Skeletal muscle cell (primary cell): ENCODE data around the gene FAM236A.
"Not testable (repeated sequence)": the region's sequence is repeated elsewhere in the genome, so short reads cannot be mapped to it uniquely, and the experiment has no call there.

Experiments
- DNase-seq: peaks from one replicate; pipeline ENCODE4 v3.0.0-alpha.2; 2010; ENCODE audit warnings: low read depth
- H3K4me3 ChIP-seq: 2 replicates; pipeline ENCODE4 v1.5.1; 2011; ENCODE audit warnings: low read depth, mild to moderate bottlenecking, control low read depth, low read length, moderate library complexity

Gene FAM236A

DNA sequence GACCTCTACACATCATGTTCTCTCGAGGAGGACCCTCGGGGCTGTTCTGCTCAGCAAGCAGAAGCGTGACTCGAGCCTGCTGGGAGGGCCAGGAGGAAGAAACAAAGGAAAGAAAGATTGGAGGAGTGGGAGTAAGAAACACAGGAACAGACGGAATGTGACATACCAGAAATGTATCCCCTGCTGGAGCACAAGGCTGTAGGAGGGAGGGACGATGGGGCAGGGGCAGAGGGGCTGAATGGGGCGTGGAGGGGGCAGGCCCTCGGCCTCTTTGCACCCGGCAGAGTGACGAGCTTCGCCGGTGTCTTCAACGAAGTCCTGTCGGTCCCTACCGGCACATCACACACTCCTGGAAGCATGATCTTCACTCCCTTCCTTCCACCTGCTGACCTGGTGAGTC lies at the start of gene FAM236A:
Gene FAM236A, plus strand, starts transcription at position 301 of the 400 bp plus-strand sequence. Its CDS starts 57 bp downstream, at position 358.
- DNase-seq, H3K4me3 ChIP-seq: not testable (repeated sequence)

DNA sequence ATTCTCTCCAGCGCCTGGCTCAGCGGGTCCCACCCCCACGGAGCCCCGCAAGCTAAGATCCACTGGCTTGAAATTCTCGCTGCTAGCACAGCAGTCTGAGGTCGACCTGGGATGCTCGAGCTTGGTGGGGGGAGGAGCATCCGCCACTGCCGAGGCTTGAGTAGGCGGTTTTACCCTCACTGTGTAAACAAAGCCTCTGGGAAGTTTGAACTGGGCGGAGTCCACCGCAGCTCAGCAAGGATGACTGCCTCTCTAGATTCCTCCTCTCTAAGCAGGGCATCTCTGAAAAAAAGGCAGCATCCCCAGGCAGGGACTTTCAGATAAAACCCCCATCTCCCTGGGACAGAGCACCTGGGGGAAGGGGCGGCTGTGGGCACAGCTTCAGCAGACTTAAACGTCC lies 48.3 kb upstream of the FAM236A start:
- H3K4me3 ChIP-seq, DNase-seq: not testable (repeated sequence)

DNA sequence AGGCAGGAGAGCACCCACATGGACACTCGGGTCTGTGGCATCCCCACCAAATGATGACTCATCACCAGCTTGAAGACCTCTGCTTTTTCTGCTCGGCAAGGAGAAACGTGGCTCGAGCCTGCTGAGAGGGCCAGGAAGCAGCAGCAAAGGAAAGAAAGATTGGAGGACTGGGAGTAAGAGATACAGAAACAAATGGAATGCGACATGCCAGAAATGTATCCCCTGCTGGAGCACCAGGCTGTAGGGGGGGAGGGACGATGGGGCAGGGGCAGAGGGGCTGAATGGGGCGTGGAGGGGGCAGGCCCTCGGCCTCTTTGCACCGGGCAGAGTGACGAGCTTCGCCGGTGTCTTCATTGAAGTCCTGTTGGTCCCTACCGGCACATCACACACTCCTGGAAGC lies 25.7 kb upstream of the FAM236A start, which contains the start of gene FAM236C:
Gene FAM236C, plus strand, starts transcription at position 301 of the 400 bp plus-strand sequence. CDS start 100 bp downstream, outside the sequence.
- H3K4me3 ChIP-seq, DNase-seq: not testable (repeated sequence)

DNA sequence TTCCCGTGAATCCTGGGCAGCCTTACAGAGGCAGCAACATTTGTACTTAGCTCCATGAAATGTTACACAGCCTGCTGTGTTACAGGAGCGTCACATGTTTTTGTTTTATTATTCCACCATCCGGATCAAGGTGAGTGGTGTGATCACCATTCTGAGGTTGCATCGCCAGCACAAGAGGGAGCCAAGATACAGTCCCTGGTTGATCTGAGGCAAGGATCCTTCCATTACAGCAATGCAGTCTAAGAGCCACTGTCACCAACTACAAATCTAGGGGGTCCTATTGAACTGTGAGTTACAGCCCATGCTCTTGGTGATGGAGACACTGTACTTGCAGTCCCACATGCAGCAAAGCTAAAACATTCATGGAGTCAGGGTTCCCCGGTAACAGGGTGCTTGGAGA lies 21.9 kb upstream of the FAM236A start:
- not testable (repeated sequence) for H3K4me3 ChIP-seq, DNase-seq

DNA sequence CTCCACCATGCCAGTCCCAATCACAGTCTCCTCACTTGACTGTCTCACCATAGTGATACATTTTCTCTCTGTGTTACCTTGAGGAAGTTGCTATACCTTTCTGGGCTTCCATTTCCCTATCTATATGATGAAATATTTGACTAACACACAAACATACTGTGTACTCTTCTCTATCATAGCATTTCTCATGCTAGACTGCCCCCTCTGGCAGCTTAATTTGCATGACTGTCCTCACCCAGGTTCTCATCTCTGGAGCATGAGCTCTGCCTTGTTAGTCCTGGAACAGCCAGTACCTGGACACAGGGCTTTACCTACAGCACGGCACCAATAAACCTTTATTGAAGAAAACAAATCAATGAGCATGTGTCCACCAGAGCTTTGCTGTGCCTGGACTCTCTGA lies 5.7 kb upstream of the FAM236A start:
- not testable (repeated sequence) for H3K4me3 ChIP-seq, DNase-seq

DNA sequence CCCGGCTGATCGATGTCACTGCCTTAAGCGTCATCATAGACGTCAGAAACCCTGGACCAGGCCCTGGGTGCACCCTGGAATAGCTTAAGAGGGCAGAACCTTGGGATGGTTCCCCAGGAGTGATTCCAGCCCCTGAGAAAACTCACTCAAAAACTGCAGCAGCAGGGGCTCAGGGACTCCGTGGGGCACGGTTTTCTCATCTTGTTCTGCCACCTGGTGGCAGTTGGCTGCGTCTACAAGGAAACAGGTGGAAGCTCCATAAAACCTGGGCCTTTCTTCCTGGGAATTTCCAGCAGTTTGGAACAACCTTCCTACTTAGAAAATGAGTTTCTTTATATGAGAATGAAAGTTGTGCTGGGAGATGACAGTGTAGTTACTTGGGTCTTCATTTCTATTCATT lies 1.6 kb upstream of the FAM236A start:
- not testable (repeated sequence) for DNase-seq, H3K4me3 ChIP-seq

DNA sequence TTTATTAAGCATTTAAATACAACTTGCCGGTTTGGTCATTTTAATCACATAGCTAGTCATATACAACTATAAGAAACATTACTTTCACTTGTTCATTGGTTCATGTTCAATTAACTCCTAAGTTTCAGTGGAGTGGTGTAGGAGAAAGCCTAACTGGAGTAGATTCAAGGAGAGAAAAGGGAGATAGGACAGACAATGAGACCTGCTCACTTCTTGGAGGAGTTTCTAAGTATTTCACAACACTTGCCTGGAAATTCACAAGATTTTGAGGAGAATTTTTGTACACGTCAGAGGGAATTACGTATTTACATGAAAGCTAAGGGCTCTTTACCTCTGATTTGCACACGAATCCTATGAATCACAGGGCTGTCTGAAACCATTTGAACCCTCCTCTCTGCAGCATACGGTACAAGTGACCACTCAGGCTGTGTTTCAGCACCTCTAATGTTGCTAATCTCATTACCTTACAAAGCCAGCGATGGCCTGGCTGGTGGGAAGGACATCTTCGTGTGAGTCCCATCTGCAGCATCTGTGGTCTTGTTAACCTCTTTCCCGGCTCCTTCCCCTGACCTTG lies 1.0 kb upstream of the FAM236A start:
- not testable (repeated sequence) for H3K4me3 ChIP-seq, DNase-seq

DNA sequence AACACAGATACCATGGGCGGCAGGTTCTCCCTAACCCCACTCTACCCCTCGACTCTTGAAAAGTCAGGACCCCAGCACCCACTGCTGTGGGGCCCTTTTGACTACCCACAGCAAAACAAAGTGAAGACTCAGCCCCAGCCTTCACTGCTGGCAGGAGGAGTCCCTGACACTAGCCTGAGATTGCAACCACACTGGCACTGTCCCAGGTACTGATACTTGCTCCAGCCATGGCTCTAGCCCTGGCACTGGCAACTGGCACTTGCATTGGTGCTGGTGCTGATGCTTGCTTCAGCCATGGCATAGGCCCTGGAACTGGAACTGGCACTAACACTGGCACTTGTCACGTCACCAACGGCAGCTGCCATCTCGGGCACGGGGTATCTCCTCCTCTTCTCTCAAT lies 4.3 kb downstream of the FAM236A start:
- DNase-seq, H3K4me3 ChIP-seq: not testable (repeated sequence)

DNA sequence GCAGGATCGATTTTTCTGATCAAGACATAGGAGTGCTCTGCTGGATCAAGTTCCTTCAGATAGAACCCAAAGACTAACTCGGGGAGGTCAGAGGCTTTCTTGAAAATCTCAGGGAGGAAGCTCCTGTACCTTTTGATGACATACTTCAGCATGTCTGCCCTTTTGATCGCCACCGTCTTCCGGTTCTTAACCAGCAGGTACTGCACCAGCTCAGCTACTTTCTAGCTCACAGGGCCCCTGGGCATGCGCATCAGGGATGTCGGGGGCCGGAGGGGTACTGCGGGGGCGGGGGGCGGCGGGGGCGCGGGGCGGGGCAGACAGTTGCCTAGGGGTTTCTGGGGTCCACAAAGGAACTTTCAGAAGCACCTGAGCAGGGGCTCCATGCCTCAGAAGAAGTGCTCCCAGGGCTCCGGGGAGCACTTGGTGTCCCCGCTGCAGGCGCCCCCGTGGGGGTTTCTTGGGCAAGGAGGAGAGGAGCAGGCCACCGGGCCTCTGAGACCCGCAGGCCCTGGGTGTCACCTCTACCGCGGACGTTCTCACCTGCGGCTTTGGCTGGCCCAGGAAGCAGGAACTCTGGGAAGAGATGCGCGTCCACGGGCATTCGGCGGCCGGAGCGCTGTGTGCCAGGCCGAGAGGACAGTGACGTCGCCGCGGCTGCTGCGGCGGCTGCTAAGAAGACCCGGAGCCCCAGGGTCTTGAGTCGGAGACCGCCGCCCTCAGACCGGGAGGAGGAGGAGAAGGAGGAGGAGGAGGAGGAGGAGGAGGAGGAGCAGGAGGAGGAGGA lies 5.2 kb downstream of the FAM236A start:
- DNase-seq, H3K4me3 ChIP-seq: not testable (repeated sequence)

DNA sequence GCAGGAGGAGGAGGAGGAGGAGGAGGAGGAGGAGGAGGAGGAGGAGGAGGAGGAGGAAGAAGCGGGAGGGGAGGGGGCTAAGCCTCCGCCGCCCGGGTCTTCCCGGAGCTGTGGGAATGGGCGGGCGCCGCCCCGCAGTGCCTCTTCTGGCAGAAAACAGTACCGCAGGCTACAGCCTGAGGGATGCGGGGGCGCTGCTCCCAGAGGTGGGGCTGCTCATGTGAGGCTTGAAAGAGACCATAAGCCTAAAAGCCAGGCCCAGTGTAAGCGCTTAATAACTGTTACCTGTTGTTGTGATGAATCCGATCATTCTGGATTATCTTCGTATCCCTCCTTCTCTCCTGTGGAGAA lies 5.8 kb downstream of the FAM236A start, which contains the start of gene DMRTC1:
Gene DMRTC1, minus strand, starts transcription at position 19 of the 351 bp plus-strand sequence. CDS start 68,143 bp downstream, outside the sequence.
- H3K4me3 ChIP-seq, DNase-seq: not testable (repeated sequence)

DNA sequence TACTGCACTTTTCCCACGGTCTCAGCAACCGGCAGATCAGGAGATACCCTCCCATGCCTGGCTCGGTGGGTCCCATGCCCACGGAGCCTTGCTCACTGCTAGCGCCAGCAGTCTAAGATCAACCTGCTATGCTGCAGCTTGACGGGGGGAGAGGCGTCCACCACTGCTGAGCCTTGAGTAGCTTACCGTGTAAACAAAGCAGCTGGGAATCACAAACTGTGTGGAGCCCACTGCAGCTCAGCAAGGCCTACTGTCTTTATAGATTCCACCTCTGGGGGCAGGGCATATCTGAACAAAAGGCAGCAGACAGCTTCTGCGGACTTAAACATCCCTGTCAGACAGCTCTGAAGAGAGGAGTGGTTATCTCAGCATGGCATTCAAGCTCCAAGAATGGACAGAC lies 22.0 kb downstream of the FAM236A start:
- not testable (repeated sequence) for DNase-seq, H3K4me3 ChIP-seq

DNA sequence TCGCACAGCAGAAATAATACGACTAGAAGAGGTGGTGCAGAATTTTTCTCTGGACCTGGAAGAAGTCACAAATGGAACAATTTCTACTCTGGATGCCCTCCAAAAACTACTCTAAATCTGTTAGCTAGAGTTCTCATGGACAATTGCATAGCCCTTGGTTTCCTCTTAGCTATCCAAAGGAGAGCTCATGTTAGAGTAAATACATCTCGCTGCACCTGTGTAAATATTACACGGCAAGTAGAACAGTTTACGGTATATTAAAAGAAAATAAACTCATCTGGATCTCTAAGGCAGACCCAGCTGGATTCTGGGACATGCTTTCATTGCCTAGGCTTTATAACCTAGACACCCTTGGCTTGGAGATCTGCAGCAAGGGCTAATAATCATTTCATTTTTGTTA lies 33.9 kb downstream of the FAM236A start:
- H3K4me3 ChIP-seq, DNase-seq: not testable (repeated sequence)

DNA sequence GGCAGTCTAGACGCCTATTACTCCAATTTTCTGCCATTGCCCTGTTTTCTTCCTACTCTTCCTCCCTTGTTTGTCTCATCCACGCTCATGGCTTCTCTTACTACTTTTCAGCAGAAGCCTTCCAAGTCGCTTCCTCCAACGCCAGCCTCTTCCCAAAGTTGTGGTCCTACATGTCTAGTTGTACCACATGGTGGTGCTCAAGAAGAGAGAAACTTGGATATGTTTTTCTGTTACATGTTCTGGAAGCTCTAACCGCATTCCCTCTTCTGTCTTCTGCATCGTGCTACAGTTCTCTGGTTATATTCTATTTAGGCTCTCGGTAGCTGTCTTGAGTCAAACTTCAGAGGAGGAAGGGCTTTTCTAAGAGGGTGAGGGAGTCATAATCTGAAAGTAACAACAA lies 36.9 kb downstream of the FAM236A start:
- not testable (repeated sequence) for DNase-seq, H3K4me3 ChIP-seq

DNA sequence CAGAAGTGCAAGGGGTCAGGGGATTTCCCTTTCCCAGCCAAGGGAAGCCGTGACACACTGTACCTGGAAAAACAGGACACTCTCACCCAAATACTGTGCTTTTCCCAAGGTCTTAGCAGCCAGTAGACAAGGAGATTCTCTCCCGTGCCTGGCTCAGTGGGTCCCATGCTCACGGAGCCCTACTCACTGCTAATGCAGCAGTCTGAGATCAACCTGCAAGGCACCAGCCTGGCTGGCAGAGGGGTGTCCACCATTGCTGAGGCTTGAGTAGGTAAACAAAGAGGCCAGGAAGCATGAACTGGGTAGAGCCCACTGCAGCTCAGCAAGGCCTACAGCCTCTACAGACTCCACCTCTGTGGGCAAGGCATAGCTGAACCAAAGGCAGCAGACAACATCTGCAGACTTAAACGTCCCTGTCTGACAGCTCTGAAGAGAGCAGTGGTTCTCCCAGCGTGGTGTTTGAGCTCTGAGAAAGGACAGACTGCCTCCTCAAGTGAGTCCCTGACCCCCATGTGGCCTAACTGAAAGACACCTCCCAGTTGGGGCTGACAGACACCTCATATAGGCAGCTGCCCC lies 43.0 kb downstream of the FAM236A start:
- not testable (repeated sequence) for H3K4me3 ChIP-seq, DNase-seq
